ENCODE data around the gene ITIH1.
"Not testable (repeated sequence)": the region's sequence is repeated elsewhere in the genome, so short reads cannot be mapped to it uniquely, and the experiment has no call there.

Gene ITIH1, protein sequence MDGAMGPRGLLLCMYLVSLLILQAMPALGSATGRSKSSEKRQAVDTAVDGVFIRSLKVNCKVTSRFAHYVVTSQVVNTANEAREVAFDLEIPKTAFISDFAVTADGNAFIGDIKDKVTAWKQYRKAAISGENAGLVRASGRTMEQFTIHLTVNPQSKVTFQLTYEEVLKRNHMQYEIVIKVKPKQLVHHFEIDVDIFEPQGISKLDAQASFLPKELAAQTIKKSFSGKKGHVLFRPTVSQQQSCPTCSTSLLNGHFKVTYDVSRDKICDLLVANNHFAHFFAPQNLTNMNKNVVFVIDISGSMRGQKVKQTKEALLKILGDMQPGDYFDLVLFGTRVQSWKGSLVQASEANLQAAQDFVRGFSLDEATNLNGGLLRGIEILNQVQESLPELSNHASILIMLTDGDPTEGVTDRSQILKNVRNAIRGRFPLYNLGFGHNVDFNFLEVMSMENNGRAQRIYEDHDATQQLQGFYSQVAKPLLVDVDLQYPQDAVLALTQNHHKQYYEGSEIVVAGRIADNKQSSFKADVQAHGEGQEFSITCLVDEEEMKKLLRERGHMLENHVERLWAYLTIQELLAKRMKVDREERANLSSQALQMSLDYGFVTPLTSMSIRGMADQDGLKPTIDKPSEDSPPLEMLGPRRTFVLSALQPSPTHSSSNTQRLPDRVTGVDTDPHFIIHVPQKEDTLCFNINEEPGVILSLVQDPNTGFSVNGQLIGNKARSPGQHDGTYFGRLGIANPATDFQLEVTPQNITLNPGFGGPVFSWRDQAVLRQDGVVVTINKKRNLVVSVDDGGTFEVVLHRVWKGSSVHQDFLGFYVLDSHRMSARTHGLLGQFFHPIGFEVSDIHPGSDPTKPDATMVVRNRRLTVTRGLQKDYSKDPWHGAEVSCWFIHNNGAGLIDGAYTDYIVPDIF

DNA sequence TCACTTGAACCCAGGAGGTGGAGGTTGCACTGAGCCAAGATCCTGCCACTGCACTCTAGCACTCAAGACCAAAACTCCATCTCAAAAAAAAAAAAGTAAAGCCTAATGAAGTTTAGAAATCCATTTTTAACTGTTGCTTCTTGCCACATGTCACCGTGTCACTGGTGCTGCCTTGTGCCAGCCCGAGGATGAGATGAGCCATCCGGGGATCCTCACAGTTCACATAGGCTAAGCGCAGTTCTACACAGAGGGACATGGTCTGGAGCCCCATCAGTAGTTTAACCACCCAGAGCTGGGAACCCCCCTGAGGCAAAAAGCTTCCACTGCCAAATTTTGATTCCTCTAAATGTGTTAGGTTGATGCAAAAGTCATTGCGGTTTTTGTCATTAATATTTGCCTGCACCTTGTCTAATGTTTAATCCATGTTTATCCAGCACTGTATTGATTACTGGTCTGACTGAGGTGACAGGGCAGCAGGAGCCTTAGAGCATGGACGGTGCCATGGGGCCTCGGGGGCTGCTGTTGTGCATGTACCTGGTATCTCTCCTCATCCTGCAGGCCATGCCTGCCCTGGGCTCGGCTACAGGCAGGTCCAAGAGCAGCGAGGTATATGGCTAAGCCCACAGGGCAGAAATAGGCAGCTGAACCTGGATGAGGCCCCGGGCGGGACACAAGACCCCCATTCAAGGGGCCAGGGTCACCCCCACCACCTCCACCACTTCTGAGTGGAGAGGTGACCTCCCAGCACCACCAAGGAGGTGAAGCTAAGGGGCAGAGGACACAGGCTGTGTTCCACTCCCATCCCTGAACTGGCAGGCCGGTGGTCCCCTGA is at the start of gene ITIH1:
ITIH1 (plus strand) TSS at position 473 of the 832 bp plus-strand sequence; CDS start at position 490, 17 bp downstream.
- DNase-seq (ENCODE audit: low spot score), result no peak

DNA sequence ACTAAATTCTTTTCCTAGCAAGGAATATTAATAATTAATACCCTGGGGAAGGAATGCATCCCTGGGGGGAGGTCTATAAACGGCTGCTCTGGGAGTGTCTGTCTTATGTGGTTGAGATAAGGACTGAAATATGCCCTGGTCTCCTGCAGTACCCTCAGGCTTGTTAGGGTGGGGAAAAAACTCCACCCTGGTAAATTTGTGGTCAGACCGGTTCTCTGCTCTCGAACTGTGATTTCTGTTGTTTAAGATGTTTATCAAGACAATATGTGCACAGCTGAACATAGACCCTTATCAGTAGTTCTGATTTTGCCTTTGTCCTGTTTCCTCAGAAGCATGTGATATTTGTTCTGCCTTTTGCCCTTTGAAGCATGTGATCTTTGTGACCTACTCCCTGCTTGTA is 48.6 kb upstream of the ITIH1 start:
- not testable (repeated sequence) for DNase-seq (ENCODE audit: low spot score)

DNA sequence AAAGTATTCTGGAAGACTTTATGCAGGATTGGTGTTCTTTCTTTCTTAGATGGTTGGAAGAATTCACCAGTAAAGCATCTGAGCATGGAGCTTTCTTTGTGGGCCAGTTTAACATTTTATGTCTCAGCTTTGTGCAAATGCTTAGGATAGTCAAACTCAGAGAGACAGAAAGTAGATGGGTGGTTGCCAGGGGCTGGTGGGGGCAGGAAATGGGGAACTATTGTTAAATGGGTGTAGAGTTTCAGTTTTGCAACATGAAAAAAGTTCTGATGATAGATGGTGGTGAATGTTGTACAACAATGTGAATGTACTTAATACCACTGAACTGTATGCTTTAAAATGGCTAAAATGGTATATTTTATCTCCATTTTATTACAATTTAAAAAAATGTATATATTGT is 46.7 kb upstream of the ITIH1 start:
- no peak for DNase-seq (ENCODE audit: low spot score)

DNA sequence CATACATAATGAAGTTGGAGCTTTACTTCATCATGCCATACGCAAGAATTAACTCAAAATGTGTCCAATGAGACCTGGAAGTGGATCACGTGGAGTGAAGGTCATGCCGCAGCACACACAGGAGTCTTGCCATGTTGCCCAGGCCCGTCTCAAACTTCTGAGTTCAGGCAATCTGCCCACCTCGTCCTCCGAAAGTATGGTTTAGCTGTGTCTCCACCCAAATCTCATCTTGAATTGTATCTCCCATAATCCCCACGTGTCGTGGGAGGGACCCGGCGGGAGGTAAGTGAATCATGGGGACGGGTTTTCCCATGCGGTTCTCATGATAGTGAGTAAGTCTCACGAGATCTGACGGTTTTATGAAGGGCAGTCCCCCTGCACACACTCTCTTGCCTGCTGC is 45.8 kb upstream of the ITIH1 start:
- DNase-seq (ENCODE audit: low spot score), result no peak

DNA sequence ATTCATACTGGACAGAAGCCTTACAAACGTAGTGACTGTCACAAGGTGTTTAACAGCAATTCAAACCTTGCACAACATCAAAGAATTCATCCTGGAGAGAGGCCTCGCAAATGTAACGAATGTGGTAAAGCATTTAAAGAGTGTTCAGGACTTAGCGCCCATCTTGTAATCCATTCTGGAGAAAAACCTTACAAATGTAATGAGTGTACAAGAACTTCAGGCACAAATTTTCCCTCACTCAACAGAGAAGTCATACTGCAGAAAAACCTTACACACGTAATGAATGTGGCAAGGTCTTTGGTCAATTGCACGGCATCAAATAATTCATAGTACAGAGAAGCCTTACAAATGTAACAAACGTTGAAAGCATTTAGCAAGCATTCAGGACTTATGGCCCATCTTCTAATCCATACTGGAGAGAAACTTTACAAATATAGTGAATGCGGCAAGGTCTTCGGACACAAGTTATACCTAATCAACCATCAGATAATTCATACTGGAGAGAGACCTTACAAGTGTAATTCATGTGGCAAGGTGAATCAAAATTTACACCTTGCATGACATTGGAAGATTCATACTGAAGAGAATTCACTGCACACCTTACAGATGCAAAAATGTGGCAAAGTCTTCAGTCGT is 44.0 kb upstream of the ITIH1 start:
- no peak for DNase-seq (ENCODE audit: low spot score)

DNA sequence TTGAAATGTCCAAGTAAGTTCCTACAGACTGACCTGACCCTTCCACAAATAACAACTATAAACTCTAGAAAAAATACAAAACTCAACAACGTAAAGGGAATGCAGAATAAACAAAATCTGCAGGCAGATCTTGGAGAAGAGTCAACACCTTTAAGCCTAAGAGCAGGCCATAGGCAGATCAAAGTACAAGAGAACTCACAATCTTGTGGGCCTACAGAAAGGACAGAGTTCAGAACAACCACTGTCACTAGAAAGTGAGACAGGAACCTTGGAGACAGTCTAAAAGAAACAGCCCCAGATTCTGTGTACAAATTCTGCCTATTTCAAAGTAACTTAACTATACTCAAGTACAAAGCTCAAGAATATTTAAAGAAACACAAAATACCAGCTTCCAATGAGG is 37.7 kb upstream of the ITIH1 start:
- no peak for DNase-seq (ENCODE audit: low spot score)

DNA sequence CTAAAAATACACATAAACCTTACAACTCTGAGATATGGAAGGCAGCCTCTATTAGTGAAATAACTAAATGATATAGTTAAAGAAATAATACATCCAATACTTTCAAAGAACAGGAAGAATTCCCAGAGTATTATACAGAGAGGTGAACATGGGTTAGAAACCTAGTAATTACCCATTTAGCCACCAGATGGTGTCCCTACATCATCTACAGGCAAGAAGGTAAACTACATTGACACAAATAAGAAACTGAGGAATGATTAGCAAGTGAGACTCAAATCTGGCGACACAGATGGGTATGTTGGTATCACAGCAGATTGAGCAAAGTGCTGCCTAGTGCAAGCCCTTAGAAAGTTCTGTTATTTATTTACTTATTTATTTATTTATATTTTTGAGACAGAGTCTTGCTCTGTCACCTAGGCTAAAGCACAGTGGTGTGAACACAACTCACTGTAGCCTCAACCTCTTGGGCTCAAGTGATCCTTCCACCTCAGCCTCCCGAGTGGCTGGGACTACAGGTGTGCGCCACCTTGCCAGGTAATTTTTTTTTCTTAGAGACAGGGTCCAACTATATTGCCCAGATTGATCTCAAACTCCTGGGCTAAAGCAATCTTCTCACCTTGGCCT is 34.9 kb upstream of the ITIH1 start:
- peak; percentile 42 for DNase-seq (ENCODE audit: low spot score)

DNA sequence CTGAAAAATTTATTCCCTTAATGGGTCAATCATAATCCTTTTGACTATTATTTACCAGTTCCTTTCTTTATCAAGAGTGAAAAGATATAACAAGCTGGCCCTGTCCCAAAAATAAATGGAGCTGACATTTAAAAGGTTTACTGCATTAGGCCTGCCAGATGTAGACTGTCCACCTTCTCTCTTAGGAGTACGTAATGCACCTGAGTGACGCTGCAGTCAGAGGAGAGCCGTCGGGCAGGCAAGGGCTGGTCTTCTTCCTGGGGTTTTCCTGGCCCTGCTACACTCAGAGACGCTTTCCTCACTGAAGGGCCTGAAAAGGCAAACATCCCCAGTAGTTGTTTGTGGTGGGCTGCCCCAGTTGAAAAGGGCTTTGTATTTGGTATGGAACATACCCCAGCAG is 34.2 kb upstream of the ITIH1 start:
- DNase-seq (ENCODE audit: low spot score), result no peak

DNA sequence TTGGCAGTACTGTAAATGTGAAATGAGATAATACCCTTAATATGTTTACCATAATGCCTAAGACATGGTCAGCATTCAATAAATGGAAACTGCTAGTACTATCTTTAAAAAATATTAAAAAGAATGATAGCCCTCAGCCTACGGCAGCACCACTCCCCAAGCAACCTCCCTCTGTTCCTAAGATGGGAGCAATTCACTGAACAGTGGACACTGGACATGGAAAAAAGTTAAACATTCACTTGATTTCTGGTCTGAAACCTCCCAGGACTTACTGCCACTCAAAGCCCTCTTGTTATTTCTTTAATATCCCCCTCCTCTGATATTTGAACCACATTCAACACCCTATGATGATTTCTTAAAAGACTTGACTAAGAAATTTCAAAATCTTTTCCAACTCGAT is 33.7 kb upstream of the ITIH1 start:
- DNase-seq (ENCODE audit: low spot score), result no peak

DNA sequence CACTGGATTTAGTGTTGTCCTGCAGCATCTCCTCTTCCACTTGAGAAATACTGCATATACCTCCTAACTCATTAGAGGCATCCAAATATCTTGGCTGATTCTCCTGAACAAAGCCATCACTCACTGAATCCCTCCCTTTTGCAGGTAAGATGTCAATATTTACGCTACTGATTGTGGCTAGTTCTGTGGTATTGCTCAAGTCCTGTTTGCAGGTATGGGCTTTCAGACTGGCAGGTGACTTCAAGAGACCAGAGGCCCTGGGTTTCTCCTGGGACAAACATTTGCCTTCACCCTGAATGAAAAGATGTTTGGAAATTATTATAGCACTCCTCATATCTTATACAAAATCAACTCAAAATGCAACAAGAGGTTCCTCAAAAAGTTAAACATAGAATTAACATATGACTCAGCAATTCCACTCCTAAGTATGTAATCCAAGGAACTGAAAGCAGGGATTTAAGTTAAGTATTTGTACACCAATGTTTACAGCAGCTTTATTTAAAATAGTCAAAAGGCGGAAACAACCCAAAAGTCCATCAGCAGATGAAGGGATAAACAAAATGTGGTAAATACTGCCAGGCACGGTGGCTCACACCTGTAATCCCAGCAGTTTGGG is 25.2 kb upstream of the ITIH1 start:
- DNase-seq (ENCODE audit: low spot score), result no peak

DNA sequence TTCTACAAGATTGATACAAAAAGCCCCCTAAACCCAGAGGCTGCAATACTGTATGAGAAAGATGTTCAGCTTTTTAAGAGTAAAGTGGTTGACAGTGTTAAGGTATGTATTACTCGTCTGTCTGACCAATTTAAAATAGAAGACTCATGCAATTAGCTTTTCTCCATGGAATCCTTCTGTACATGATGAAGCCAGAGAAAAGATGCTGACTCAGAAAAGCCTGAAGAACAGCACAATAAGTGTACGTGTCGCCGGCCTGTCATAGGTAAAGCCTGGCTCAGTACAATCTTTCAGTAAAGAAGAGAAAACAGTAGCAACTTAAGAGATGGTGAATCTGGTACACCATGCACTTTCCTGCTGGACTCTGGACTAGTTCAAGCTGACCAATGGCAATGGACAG is 23.0 kb upstream of the ITIH1 start:
- DNase-seq (ENCODE audit: low spot score), result no peak

DNA sequence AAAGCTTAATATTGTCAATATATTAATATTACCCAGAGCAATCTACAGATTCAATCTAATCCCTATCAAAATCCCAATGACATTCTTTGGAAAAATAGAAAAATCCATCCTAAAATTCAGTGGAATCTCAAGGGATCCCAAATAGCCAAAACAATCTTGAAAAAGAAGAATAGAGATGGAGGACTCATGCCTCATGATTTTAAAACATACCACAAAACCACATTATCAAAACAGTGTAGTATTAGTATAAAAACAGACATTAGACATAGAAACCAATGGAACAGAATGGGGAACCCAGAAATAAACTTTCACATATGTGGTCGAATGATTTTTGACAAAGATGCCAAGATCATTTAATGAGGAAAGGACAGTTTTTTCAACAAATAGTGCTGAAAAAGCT is 21.3 kb upstream of the ITIH1 start:
- DNase-seq (ENCODE audit: low spot score), result no peak

DNA sequence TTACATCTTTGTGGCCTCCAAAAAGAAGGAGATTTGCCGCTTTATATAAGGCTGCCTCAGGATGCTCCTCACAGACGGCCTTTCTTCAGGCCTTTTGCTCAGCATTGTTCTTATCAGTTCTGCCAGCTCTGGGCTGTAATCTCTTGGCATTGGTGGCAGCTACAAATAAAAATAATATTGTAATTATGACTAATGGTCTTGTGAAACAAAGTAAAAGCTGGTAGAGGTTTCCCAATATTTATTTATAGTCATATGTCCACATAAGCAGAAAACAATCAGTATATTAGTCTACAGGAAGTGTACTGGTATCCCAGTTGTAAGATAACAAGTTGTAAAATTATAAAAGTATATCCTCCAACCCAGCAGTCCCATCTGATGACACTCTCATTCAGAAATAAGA is 13.9 kb upstream of the ITIH1 start:
- no peak for DNase-seq (ENCODE audit: low spot score)

DNA sequence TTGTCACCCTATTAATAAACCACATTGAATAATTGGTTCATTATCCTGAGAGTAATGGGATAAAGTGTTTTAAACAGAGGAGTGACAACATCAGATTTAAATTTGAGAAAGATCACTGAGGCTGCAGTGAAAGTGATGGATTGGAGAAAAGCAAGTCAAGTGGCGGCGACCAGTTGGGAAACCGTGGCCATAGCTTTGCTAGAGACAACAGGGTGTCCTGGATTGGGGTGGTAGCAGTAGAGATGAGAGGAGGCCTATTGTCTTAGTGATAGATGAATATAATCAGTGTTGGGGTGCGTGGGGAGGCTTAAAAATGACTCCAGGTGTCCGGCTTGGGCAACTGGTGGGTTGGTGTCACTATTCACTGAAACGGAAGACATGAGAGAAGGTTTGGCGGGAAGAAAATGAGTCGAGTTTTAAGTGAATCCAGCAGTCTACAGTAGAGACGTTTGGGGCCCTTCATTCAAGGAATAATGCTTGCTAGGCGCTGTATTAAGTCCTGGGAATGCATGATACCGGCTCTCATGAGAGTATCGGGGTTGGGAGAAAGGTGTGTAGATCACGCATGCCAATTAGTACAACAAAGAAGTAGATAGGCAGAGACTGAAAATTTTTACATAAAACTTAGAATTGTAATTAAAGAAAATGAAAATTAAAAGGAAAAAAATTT is 7.5 kb upstream of the ITIH1 start:
- DNase-seq (ENCODE audit: low spot score), result no peak

DNA sequence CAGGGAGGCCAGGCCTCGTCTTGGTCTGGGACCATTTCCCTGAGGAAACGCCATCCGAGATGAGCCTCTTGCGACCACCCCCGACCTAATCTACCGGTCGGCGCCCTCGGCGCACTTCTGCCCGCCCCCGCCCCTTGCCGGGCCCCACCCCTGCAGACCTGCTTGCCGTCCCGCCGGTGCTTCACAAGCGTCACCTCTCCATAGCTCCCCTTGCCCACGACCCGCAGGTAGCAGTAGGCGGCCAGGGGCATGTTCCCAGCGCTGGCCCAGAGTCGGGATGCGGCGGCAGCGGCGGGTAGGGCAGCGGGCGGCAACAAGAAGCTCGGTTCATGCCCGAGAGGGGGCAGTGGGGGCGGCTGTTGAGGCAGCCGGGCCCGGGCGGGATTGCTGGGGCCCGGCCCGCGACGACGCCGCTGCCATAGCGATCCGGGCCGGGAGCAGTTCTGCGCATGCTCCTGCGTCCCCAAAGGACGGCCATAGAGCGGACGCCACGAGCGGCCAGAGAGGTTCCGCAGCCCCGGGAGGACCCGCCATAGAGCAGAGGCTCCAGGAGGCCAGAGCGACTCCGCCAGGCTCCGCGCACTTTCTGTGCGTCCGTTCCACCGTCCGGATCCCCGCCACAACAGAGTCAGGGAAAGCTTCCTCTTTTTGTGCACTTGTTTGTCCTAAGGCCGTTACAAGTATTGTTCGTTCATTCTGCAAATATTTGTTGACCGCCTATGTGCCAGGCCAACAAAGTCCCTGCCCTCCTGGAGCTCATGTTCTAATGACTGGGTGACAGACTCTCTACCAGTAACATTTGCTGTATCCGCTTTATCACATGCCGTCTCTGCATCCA is 6.7 kb upstream of the ITIH1 start, which contains the start of gene NEK4:
NEK4 (minus strand) TSS at position 445 of the 838 bp plus-strand sequence; CDS start at position 251, 194 bp downstream.
- peak; percentile 83 for DNase-seq (ENCODE audit: low spot score)

DNA sequence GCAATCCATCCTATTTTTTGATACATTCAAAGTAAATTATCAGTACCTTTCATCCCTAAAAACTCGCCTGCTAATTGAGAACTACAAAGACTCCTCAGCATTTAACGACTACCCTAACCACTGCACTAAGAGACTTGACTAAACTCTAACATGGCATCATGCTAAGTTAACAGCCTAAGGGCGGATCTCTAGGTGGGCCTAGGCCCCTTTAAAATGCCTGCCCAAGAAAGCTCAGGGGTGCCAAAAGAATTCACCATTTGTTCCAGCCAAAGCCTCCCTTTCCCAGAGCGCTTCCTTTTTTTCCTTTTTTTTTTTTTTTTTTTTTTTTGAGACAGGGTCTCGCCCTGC is 6.1 kb upstream of the ITIH1 start:
- DNase-seq (ENCODE audit: low spot score), result no peak

DNA sequence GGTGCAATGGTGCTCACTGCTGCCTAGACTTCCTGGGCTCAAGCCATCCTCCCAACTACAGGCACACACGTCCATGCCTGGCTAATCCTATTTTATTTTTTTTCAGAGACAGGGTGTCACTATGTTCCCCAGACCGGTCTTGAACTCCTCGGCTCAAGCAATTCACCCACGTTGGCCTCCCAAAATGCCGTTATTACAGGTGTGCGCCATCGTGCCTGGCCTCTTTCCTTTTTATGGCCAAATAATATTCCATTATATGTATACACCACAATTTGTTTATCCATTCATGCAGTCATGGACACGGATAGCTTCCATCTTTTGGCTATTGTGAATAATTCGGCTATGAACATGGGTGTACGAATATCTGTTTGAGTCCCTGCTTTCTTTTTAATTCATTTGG is 5.7 kb upstream of the ITIH1 start:
- no peak for DNase-seq (ENCODE audit: low spot score)

DNA sequence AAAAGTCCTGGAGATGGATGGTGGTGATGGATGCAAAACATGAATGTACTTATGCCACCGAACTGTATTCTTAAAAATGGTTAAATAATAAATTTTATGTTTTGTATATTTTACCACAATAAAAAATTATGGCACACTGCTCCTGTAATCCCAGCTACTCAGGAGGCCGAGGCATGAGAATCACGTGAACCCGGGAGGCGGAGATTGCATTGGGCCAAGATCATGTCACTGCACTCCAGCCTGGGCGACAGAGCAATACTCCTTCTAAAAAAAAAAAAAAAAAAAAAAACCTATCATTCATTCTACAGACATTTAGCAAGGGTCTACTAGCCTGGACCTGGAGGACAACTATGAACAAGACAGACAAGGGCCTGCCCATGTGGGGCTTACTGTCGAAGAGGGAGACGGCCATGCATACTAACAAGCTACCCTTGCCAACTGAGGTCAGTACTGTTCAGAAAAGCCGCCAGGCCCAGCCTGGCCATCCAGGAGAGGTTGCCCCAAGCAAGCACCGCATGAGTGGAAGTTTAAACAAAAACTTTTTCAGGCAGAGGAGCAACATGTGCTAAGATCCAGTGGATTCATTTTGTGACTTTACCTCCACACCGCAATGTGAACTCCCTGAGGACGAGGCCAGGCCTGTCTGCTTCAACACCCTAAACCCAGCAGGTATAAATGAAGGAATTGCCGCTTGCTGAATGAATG is 3.9 kb upstream of the ITIH1 start:
- no peak for DNase-seq (ENCODE audit: low spot score)

Measured in NAMALWA (cell line).